GM21360 (cell line): ENCODE measurements around the gene ACO1.
"Not testable (repeated sequence)": the region's sequence is repeated elsewhere in the genome, so short reads cannot be mapped to it uniquely, and the experiment has no call there.

Experiments
- ATAC-seq: cut with Tn5 transposase; IDR thresholded peaks from one replicate; pipeline ENCODE4 v1.9.1; 2021; ENCODE audit warnings: mild to moderate bottlenecking, moderate library complexity; ENCODE audit not compliant: unreplicated experiment

ACO1 gene

GRCh38 chr9:32384364-32385151 is at the start of gene ACO1:
Gene ACO1 (plus strand): TSS chr9:32384643. CDS start chr9:32405507, 20,864 bp downstream.
- peak; percentile 95 for ATAC-seq

GRCh38 chr9:32334916-32335895 is 49.2 kb upstream of the ACO1 start:
- no peak for ATAC-seq

- peak; percentile 68 for ATAC-seq
Measured at GRCh38 chr9:32339424-32339823, 45.0 kb upstream of the ACO1 start.

DNA sequence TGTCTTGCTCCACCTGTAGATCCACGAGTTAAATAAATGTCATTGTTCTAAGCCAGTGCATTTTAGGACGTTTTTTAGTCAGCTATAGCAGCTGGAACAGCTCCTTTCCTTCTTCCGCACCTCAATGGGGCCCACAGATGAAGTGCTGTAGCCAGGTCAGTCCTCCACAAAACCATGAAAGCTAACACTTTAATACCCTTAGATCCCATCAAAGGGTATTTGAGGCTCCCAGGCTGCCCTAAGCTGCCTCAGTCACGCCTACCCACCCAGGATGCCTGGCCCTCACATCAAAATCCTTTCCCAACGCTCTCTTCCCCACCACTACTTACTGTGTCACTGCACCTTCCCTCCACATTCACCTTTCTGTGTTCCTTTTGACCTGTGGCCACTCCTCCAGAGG is 44.1 kb upstream of the ACO1 start:
- ATAC-seq: no peak

- ATAC-seq: no peak
Measured at GRCh38 chr9:32344551-32345182, 39.8 kb upstream of the ACO1 start.

GRCh38 chr9:32345243-32345642 is 39.2 kb upstream of the ACO1 start:
- no peak for ATAC-seq

GRCh38 chr9:32347571-32347970 is 36.9 kb upstream of the ACO1 start:
- ATAC-seq: no peak

GRCh38 chr9:32348106-32348695 is 36.2 kb upstream of the ACO1 start:
- no peak for ATAC-seq

DNA sequence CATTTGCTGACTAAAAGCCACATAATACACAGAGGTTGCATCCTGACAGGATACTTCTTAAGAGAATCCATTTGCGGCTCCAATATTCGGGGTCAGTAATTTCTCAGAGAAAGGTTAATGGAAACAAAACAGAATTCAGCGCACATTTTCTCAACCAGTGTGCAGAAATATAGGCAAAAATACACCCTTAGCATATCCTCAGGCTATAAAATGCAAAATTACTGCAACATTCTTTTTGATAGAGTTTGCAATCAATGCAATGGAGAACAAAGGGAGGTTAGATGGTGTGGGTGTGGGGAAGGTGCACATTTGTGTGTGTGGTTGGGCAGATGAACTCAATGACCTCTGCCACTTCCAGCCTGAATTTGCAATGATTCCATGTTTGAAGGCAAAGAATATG is 35.4 kb upstream of the ACO1 start:
- ATAC-seq: no peak

DNA sequence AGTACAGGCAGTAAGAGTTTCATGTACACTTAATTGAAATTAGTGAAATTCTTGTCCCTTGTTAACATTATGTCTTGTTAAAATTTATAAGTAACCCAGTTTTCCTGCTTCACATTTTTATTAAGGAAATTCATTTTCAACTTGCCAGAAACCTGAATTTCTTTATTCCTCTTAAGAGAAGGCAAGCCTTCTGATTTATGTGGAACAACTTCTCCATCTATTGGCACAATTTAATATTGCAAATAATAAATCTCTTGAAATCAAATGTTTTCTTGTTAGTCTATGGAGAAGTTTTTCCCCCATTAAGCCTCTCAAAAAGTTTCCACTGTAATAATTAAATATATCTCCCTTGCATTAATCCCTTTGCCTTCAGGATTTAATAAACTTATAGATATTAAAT is 33.8 kb upstream of the ACO1 start:
- no peak for ATAC-seq

- no peak for ATAC-seq
Measured at GRCh38 chr9:32351845-32352244, 32.6 kb upstream of the ACO1 start.

DNA sequence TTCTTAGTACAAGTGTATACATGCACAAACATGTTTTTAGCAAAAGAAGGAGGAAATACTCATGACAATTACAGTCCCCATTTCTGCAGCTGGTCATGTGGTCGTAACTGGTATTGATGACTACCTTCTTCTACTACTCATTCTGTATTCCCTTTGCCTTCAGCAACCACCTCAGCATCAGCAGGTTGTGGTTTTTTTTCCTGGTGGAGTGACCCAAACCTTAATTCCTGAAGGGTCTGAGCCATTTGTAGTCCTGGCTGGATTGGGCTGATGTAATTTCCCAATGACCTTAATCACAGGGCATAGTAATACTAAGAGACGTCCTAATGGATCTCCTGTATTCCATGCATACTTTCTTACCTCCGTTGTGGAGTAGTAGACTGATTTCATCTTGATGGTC is 31.0 kb upstream of the ACO1 start:
- ATAC-seq: not testable (repeated sequence)

DNA sequence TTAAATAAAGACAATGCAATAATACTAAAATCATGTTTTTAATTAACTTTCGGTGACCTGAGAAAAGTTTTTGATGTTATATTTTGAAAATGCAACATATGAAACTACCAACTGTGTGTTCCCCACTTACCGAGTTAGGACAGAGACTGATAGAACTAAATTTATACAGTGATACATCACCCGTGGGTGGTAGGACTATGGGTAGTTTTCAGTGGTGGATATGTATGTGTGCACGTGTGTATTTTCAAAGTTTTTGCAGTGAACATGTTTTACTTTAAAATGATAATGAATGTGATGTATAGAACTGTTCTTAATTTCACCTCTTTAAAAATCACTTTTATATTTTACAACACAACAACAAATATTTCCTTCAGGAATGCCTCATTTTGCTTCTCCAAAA is 25.0 kb upstream of the ACO1 start:
- no peak for ATAC-seq

- ATAC-seq: no peak
Measured at GRCh38 chr9:32360983-32361673, 23.3 kb upstream of the ACO1 start.

DNA sequence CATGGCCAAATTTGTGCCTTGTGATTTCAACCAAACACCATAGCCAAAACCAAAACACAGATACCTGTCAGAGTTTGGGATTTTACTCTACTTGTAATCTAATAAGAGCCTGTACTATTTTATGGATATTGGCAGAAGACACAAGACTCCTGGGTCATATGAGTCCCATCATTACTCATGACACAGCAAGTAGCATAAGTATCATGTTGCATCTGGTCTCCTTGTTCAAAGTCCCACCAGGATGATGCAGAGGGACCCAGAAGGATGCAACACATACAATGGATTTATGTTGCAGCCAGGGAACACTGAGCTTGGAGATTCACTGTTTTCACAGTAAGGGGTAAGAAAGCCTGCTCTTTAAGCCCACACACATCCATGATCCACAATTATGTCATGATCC is 13.2 kb upstream of the ACO1 start:
- no peak for ATAC-seq

- no peak for ATAC-seq
Measured at GRCh38 chr9:32371679-32372078, 12.8 kb upstream of the ACO1 start.

DNA sequence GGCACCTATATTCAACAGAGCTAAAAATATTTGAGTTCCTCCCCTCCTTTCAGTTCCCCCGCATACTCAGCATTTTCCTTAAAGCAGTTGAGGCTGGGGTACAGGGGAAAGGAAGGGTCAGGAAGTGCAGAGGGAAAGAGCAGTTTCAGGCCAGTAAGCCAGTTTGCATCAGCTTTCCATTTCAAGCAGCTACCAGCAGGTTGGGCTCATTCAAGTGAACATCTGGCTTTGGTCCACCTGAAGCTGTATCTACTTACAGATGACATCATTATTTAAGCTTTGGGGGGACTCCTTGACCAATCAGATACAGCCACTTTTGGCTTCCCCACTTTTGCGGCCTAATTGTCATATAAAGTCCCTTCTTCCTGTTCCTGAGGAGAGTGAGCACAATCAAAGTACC is 8.2 kb upstream of the ACO1 start:
- ATAC-seq: no peak

- ATAC-seq: peak; percentile 86
Measured at GRCh38 chr9:32378496-32378895, 5.9 kb upstream of the ACO1 start.

- ATAC-seq: peak; percentile 67
Measured at GRCh38 chr9:32378993-32379729, 5.3 kb upstream of the ACO1 start.

DNA sequence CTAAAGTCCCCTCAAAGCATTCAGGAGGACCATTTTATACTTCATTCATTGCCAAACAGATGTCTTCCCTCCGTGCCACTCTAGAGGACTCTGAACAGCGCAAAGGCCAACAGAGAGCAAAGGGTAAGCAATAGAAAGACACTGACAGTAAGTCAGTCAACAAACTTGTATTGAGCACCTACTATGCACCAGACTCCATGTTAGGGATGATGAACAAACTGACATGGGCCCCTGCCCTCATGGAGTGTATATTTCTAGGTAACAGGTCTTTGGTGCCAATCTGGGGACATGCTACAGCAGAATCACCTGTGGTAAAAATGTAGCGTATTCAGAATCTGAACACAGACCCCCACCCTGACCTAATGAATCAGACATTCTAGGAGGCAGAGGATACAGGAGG is 3.5 kb upstream of the ACO1 start:
- ATAC-seq: no peak
